GM06990 (cell line): ENCODE results near the gene ZNF804A.

Experiments
- DNase-seq: peaks from one replicate; pipeline ENCODE4 v3.0.0-alpha.2; 2011; ENCODE audit not compliant: insufficient read length; ENCODE audit errors: extremely low read depth
- H3K27me3 ChIP-seq: replicated peaks from 2 replicates; pipeline ENCODE4 v1.6.0; 2011; ENCODE audit warnings: low read length; ENCODE audit not compliant: control insufficient read depth, insufficient read depth
- H3K36me3 ChIP-seq: 2 replicates; pipeline ENCODE4 v1.5.1; 2011; ENCODE audit warnings: low read length; ENCODE audit not compliant: control insufficient read depth, insufficient read depth
- H3K4me3 ChIP-seq: replicated peaks from 2 replicates; pipeline ENCODE4 v1.5.1; 2011; ENCODE audit warnings: low read depth, mild to moderate bottlenecking, control low read depth, low read length
- CTCF ChIP-seq: IDR thresholded peaks from 2 replicates; pipeline ENCODE4 v1.5.1; 2011; ENCODE audit warnings: low read length, control low read depth, mild to moderate bottlenecking, inconsistent platforms; ENCODE audit not compliant: insufficient read depth, poor library complexity, severe bottlenecking

The ZNF804A gene

GRCh38 chr2:184830531-184830930 lies 232.2 kb downstream of the ZNF804A start:
- no peak for DNase-seq
- no peak for TF ChIP-seq CTCF

GRCh38 chr2:184834699-184835397 lies 236.5 kb downstream of the ZNF804A start:
- no peaks in the 10 kb centered on the region for H3K36me3 ChIP-seq
- no peak for TF ChIP-seq CTCF
- H3K27me3 ChIP-seq, result no peaks in the 10 kb centered on the region
- no peak for DNase-seq
- no peak overlapping the region for H3K4me3 ChIP-seq

More at GRCh38 chr2:184830531-184830930, 232.2 kb downstream of the ZNF804A start:
- H3K4me3 ChIP-seq, result no peak overlapping the region
- H3K27me3 ChIP-seq, result no peaks in the 10 kb centered on the region
- no peaks in the 10 kb centered on the region for H3K36me3 ChIP-seq

- DNase-seq, result no peak
- H3K36me3 ChIP-seq, result no peaks in the 10 kb centered on the region
- no peak overlapping the region for H3K4me3 ChIP-seq
- TF ChIP-seq CTCF, result no peak
- no peaks in the 10 kb centered on the region for H3K27me3 ChIP-seq
Observed at GRCh38 chr2:184835398-184835715, 237.0 kb downstream of the ZNF804A start.

GRCh38 chr2:184847331-184847730 lies 249.0 kb downstream of the ZNF804A start:
- H3K27me3 ChIP-seq, result no peaks in the 10 kb centered on the region
- no peak overlapping the region for H3K4me3 ChIP-seq
- H3K36me3 ChIP-seq, result no peaks in the 10 kb centered on the region
- no peak for TF ChIP-seq CTCF
- DNase-seq, result no peak

- no peak overlapping the region for H3K4me3 ChIP-seq
- no peaks in the 10 kb centered on the region for H3K27me3 ChIP-seq
- H3K36me3 ChIP-seq, result no peaks in the 10 kb centered on the region
- no peak for DNase-seq
- TF ChIP-seq CTCF, result no peak
Observed at GRCh38 chr2:184849516-184849915, 251.2 kb downstream of the ZNF804A start.

- no peak for DNase-seq
- Histone ChIP-seq H3K36me3 (no peaks in the 10 kb centered on the region), H3K27me3 (no peaks in the 10 kb centered on the region), H3K4me3 (no peak overlapping the region)
- no peak for TF ChIP-seq CTCF
Observed at GRCh38 chr2:184851576-184851975, 253.2 kb downstream of the ZNF804A start.
